ENCODE measurements around the gene ZNF609.
A peak's percentile ranks its signal among the peaks of the same experiment; 100 is the strongest.

Gene ZNF609

DNA sequence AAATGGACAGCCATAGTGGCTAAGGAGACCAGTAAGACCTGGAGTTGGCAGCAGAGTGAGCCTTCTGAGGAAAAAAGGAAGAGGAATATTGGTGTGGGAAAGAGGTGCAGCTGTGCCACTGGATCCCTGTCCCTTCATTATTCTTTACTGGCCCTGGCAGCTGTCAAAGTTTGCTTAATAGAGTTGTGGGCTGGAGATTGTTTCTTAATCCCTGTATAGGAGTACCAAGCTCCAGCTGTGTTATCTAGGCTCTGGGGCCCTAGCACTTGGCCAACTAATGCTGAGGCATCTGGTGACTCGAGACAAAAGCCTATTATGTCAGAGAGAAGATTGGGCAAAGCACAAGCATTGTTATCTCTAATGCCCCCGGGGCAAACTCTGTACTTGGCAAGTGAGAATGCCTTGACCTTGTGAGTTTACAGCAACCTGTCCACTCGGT lies 61.4 kb downstream of the ZNF609 start:
- peak; percentile 18 for DNase-seq (ENCODE audit: low read depth, low spot score)
- in situ Hi-C loops (cut with HindIII; ENCODE audit: low sequenced_read_pairs): no loop called here
- TF ChIP-seq, protein P1, sequence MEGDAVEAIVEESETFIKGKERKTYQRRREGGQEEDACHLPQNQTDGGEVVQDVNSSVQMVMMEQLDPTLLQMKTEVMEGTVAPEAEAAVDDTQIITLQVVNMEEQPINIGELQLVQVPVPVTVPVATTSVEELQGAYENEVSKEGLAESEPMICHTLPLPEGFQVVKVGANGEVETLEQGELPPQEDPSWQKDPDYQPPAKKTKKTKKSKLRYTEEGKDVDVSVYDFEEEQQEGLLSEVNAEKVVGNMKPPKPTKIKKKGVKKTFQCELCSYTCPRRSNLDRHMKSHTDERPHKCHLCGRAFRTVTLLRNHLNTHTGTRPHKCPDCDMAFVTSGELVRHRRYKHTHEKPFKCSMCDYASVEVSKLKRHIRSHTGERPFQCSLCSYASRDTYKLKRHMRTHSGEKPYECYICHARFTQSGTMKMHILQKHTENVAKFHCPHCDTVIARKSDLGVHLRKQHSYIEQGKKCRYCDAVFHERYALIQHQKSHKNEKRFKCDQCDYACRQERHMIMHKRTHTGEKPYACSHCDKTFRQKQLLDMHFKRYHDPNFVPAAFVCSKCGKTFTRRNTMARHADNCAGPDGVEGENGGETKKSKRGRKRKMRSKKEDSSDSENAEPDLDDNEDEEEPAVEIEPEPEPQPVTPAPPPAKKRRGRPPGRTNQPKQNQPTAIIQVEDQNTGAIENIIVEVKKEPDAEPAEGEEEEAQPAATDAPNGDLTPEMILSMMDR (IDR thresholded peaks at IDR 0.05; ENCODE audit: low read depth, low read length): no peak
- no peak overlapping the region for H3K4me3 ChIP-seq (ENCODE audit: low read depth, low read length)

DNA sequence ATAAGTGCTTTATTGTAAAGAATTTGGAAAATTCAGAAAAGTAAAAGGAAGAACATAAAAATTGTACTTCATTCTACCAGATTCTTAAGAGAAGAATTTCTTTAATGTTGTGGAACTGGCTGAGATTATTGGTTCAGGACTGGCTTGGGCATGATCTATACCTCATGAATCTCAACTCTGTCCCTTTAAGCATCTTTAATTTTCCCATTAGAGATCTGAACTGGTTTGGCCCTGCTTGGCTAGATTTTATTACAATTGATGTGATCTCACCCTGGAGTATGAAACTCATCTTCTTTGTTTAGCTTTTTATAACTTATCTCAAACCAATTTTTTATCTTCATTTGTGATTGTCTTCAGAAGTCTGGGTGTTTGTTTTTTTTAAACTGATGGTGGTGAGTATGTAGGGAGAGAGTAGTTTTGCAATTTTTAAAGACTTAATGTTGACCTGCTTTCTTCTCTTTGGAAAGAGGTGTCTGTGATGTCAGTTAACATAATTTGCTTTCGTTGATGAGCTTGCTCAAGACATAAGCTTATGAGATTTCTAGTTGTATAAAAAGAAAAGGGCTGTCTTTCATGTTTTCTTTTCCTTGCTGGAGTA lies 61.9 kb downstream of the ZNF609 start:
- in situ Hi-C loops (cut with HindIII; ENCODE audit: low sequenced_read_pairs): no loop called here
- TF ChIP-seq, protein P1 (IDR thresholded peaks at IDR 0.05; ENCODE audit: low read depth, low read length): no peak

DNA sequence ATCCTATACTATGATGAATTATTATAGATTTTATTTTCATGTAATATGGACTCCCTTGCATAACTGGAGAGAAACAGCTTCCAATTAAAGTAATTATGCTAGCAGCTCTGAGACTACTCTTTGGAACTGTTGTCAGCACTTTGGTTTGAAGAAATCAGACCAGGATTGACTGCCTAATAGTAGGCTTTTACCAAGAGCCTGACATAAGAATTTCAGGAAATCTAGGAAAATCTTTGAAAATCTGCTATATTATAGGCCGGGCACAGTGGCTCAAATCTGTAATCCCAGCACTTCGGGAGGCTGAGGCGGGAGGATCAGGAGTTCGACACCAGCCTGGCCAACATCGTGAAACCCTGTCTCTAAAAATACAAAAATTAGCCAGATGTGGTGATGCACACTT lies 62.9 kb downstream of the ZNF609 start:
- DNase-seq (ENCODE audit: low read depth, low spot score): no peak
- no peak overlapping the region for H3K4me3 ChIP-seq (ENCODE audit: low read depth, low read length)
- TF ChIP-seq, protein P1 (IDR thresholded peaks at IDR 0.05; ENCODE audit: low read depth, low read length): no peak
- in situ Hi-C loops (cut with HindIII; ENCODE audit: low sequenced_read_pairs): no loop called here

More for the DNA sequence above, 61.9 kb downstream of the ZNF609 start:
- DNase-seq (ENCODE audit: low read depth, low spot score): no peak
- no peak overlapping the region for H3K4me3 ChIP-seq (ENCODE audit: low read depth, low read length)

DNA sequence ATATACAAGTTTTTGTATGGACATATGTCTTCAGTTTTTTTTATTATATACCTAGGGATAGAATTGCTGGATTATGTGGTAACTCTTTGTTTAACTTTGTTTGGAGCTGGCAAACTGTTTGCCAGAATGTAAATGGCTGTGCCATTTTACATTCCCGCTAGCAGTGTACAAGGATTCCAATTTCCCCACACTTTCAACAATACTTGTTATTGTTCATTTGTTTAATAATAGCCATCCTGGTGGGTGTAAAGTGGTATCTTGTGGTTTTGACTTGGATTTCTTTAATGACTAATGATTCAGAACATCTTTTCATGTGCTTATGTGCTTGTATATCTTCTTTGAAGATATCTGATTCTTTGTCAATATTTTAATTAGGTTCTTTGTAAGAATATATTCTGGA lies 64.4 kb downstream of the ZNF609 start:
- in situ Hi-C loops (cut with HindIII; ENCODE audit: low sequenced_read_pairs): no loop called here
- no peak for DNase-seq (ENCODE audit: low read depth, low spot score)
- TF ChIP-seq, protein P1 (IDR thresholded peaks at IDR 0.05; ENCODE audit: low read depth, low read length): no peak
- no peak overlapping the region for H3K4me3 ChIP-seq (ENCODE audit: low read depth, low read length)

DNA sequence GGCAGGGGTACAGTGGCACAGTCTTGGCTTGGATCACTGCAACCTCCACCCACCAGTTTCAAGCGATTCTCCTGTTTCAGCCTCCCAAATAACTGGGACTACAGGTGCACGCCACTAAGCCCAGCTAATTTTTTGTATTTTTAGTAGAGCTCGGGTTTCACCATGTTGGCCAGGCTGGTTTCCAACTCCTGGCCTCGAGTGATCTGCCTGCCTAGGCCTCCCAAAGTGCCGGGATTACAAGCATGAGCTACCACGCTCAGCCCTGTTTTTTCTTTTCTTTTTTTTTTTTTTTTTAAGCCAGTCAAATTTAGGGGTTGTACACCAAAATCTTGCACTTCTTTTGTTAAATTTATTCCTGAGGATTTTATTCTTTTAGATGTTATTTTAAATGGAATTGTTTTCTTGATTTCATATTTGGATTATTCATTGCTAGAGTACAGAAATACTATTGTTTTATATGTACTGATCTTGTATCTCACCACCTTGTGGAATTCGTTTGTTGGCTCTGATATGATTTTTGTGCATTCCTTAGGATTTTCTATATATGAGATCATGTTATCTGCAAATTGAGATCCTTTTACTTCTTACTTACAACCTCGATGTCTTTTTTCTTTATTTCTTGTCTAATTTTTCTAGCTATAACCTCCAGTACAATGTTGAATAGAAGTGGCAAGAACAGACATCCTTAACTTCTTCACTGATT lies 65.6 kb downstream of the ZNF609 start:
- TF ChIP-seq, protein P1 (IDR thresholded peaks at IDR 0.05; ENCODE audit: low read depth, low read length): no peak
- no peak overlapping the region for H3K4me3 ChIP-seq (ENCODE audit: low read depth, low read length)
- in situ Hi-C loops (cut with HindIII; ENCODE audit: low sequenced_read_pairs): no loop called here
- peak; percentile 15 for DNase-seq (ENCODE audit: low read depth, low spot score)

DNA sequence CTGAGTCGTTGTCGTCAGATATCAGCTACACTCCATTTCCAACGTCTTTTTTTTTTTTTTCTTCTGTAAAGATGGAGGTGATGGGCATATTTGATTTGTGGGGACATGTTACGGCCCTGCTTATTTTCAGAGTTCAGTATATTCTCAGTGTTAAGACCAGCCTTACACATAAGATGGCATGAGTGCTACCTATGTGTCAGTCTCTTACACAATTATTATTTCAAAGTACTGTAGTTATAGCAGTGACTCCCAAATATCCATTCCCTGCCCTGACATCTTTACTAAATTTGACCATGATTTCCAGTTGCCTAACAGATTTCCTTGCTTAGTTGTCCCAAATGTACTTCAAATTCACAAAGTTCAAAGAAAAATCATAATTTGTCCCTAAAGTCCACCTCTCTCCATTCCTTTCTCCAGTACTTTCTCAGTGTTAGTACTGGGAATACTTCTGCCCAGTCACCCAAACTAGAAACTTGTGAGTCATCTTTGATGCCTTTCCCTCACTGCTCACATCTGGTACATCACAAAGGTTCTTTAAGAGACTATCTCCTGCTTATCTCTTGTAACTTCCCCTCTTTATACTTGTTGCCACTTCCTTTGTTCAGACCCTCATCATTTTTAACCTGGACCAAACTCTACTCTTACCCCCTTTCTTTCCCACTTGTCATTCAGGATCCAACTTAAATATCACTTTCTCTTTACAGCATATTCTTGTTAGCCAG lies 67.0 kb downstream of the ZNF609 start:
- DNase-seq (ENCODE audit: low read depth, low spot score): peak; percentile 64
- TF ChIP-seq, protein P1 (IDR thresholded peaks at IDR 0.05; ENCODE audit: low read depth, low read length): no peak

More for the DNA sequence above, 67.0 kb downstream of the ZNF609 start:
- in situ Hi-C loops (cut with HindIII; ENCODE audit: low sequenced_read_pairs): no loop called here
- H3K4me3 ChIP-seq (ENCODE audit: low read depth, low read length): no peak overlapping the region

Measured in astrocyte of the spinal cord (primary cell).